Vagina (tissue), 2 donors: ENCODE results near the gene CCDC88C. TPM values are rescaled to one million over a fixed set of nuclear protein-coding genes. Genes with fewer than 3 reads are reported as not detected.

Experiments used
- DNase-seq, 2 donors: peaks; one replicate each; pipeline ENCODE4 v3.0.0-alpha.2; 2017; ENCODE audit errors: extremely low spot score in 2 of 2
- H3K27ac ChIP-seq: fragments of 200-600 bp; sonication (generic); one replicate; pipeline ENCODE4 v1.5.1; 2019
- H3K27me3 ChIP-seq: fragments of 200-600 bp; sonication (generic); one replicate; pipeline ENCODE4 v1.5.1; 2019
- H3K36me3 ChIP-seq, 2 donors: fragments of 200-600 bp; sonication (generic); one replicate each; pipeline ENCODE4 v1.5.1; 2017 to 2019
- H3K4me1 ChIP-seq: fragments of 200-600 bp; sonication (generic); one replicate; pipeline ENCODE4 v1.5.1; 2019
- H3K4me3 ChIP-seq, 2 donors: fragments of 200-600 bp; sonication (generic); 1 replicate in 1 of 2; 2 replicates in 1 of 2; pipeline ENCODE4 v1.5.1; 2016 to 2019
- H3K9me3 ChIP-seq: fragments of 200-600 bp; sonication (generic); one replicate; pipeline ENCODE4 v1.5.1; 2019
- CTCF ChIP-seq, 3 experiments: fragments of 450-650 bp in 2 of 3; fragments of 200-600 bp in 1 of 3; sonication (generic) in 1 of 3; IDR thresholded peaks; one replicate each; pipeline ENCODE4 v1.5.1; 2017 to 2019; ENCODE audit warnings: antibody characterized with exemption in 3 of 3, mild to moderate bottlenecking in 2 of 3, moderate library complexity in 2 of 3
- POLR2A ChIP-seq, 2 donors: fragments of 450-650 bp; IDR thresholded peaks; one replicate each; pipeline ENCODE4 v1.6.1; 2017; ENCODE audit warnings: antibody characterized with exemption in 2 of 2, mild to moderate bottlenecking in 2 of 2, moderate library complexity in 2 of 2
- POLR2AphosphoS5 ChIP-seq, 2 donors: sonication (generic); formaldehyde crosslinking; IDR thresholded peaks; one replicate each; pipeline ENCODE4 v1.9.0; 2017; ENCODE audit warnings: antibody characterized with exemption in 2 of 2, mild to moderate bottlenecking in 2 of 2, low read depth in 1 of 2; ENCODE audit not compliant: insufficient read depth in 1 of 2
- intact Hi-C: fragments of 100-400 bp; cut with DNase I; formaldehyde crosslinking; loops from one replicate; pipeline ENCODE4 v1.15.1; 2023
- total RNA-seq: library from RNA; depleted of rRNA; stranded (reverse); fragments of >200 nt; gene quantifications from one replicate; pipeline ENCODE4 v1.2.3, GENCODE V29; 2016

The CCDC88C gene
- total RNA-seq, 1 donor from 2014 or later, result 42.2 TPM

- no peak overlapping the region for H3K4me3 ChIP-seq
- no peaks in the 10 kb centered on the region for H3K27me3 ChIP-seq
- no peaks in the 10 kb centered on the region for H3K9me3 ChIP-seq
- H3K36me3 ChIP-seq, result peaks cover 0 to 8% of the 10 kb centered on the region in 2 donors
- H3K4me1 ChIP-seq, result peaks cover 8% of the 10 kb centered on the region
- intact Hi-C loops, result no loop called here
- H3K27ac ChIP-seq, result no peak overlapping the region
- TF ChIP-seq CTCF (IDR thresholded peaks at IDR 0.05) (no peak), POLR2AphosphoS5 (IDR thresholded peaks at IDR 0.05; ENCODE audit: insufficient read depth in 1 of 2, low read depth in 1 of 2) (no peak), POLR2A (IDR thresholded peaks at IDR 0.05) (no peak)
- DNase-seq, result no peak
Observed at GRCh38 chr14:91332986-91333649, 84.5 kb downstream of the CCDC88C start.

- no peak for DNase-seq
- no peaks in the 10 kb centered on the region for H3K9me3 ChIP-seq
- intact Hi-C loops, result no loop called here
- H3K27ac ChIP-seq, result no peak overlapping the region
- H3K36me3 ChIP-seq, result peaks cover 0 to under 1% of the 10 kb centered on the region in 2 donors
- no peaks in the 10 kb centered on the region for H3K27me3 ChIP-seq
- no peak overlapping the region for H3K4me3 ChIP-seq
- peaks cover 8% of the 10 kb centered on the region for H3K4me1 ChIP-seq
- TF ChIP-seq POLR2AphosphoS5 (IDR thresholded peaks at IDR 0.05; ENCODE audit: insufficient read depth in 1 of 2, low read depth in 1 of 2) (no peak), POLR2A (IDR thresholded peaks at IDR 0.05) (no peak), CTCF (IDR thresholded peaks at IDR 0.05) (no peak)
Observed at GRCh38 chr14:91332171-91332985, 85.2 kb downstream of the CCDC88C start.

- Histone ChIP-seq H3K27me3 (no peaks in the 10 kb centered on the region), H3K9me3 (no peaks in the 10 kb centered on the region), H3K36me3 (no peaks in the 10 kb centered on the region), H3K4me3 (no peak overlapping the region), H3K27ac (no peak overlapping the region), H3K4me1 (peaks cover 8% of the 10 kb centered on the region)
- DNase-seq, result no peak
- intact Hi-C loops, result no loop called here
- TF ChIP-seq CTCF (IDR thresholded peaks at IDR 0.05) (no peak), POLR2A (IDR thresholded peaks at IDR 0.05) (no peak)
Observed at GRCh38 chr14:91331721-91332120, 85.9 kb downstream of the CCDC88C start.

- intact Hi-C loops, result no loop called here
- Histone ChIP-seq H3K4me3 (no peak overlapping the region), H3K27ac (no peak overlapping the region), H3K36me3 (no peaks in the 10 kb centered on the region), H3K27me3 (no peaks in the 10 kb centered on the region), H3K4me1 (peaks cover 8% of the 10 kb centered on the region), H3K9me3 (no peaks in the 10 kb centered on the region)
- no peak for DNase-seq
- TF ChIP-seq POLR2A (IDR thresholded peaks at IDR 0.05) (no peak), CTCF (IDR thresholded peaks at IDR 0.05) (no peak), POLR2AphosphoS5 (IDR thresholded peaks at IDR 0.05; ENCODE audit: insufficient read depth in 1 of 2, low read depth in 1 of 2) (no peak)
Observed at GRCh38 chr14:91330856-91331255, 86.8 kb downstream of the CCDC88C start.
